GM12878 (cell line): Measurements from ENCODE around the gene CTNNBL1. TPM values are rescaled to one million over a fixed set of nuclear protein-coding genes. Genes with fewer than 3 reads are reported as not detected.

Source experiments
- ATAC-seq: fragments of 200-7000 bp; cut with Tn5 transposase; 3 replicates; pipeline ENCODE4 v1.9.1; 2020; ENCODE audit warnings: mild to moderate bottlenecking, moderate library complexity
- BruUV-seq: library from RNA; stranded (reverse); fragments of 400-500 nt; replicated peaks from 2 replicates; lab custom pipeline; 2021; lab: Mats Ljungman, UMichigan
- CTCF ChIA-PET: fragments of 300-600 bp; sonication (Branson Sonifier 250); formaldehyde crosslinking; extraction: SDS; loops from one replicate; lab custom pipeline; 2021; ENCODE audit warnings: inconsistent platforms; lab: Yijun Ruan, JAX
- POLR2A ChIA-PET: fragments of 350-600 bp; formaldehyde crosslinking; extraction: SDS; loops from one replicate; lab custom pipeline; 2021; ENCODE audit warnings: inconsistent platforms; lab: Charles Lee
- RAD21 ChIA-PET: fragments of 300-600 bp; sonication (Branson Sonifier 250); formaldehyde crosslinking; loops from one replicate; lab custom pipeline; 2023; ENCODE audit warnings: antibody characterized with exemption; ENCODE audit not compliant: unreplicated experiment; lab: Charles Lee
- SMC1A ChIA-PET: fragments of 300-600 bp; sonication (Branson Sonifier 250); formaldehyde crosslinking; loops from one replicate; lab custom pipeline; 2023; ENCODE audit not compliant: unreplicated experiment, uncharacterized antibody; lab: Charles Lee
- DNase-seq: peaks from one replicate; pipeline ENCODE4 v3.0.0-alpha.2; 2011; ENCODE audit warnings: low read depth, low spot score
- FAIRE-seq: peaks from 3 replicates; lab custom pipeline; 2011; peaks lifted over from hg19 to GRCh38; lab: Jason Lieb, UNC
- H2AFZ ChIP-seq: 2 replicates; pipeline ENCODE4 v1.6.0; 2011; ENCODE audit warnings: low read depth, low read length, control low read depth; ENCODE audit not compliant: control insufficient read depth
- H3K27ac ChIP-seq: 2 replicates; pipeline ENCODE4 v1.5.1; 2011; ENCODE audit warnings: control low read depth; ENCODE audit not compliant: control insufficient read depth, insufficient read depth
- H3K27me3 ChIP-seq, 2 experiments: replicated peaks in 1 of 2; 2 replicates each; pipeline versions ENCODE4 v1.6.0 to v1.6.1; 2011; ENCODE audit warnings: low read length in 1 of 2; ENCODE audit not compliant: control insufficient read depth in 2 of 2, insufficient read depth in 2 of 2
- H3K36me3 ChIP-seq, 2 experiments: 2 replicates each; pipeline ENCODE4 v1.5.1; 2011; ENCODE audit warnings: low read length in 1 of 2; ENCODE audit not compliant: control insufficient read depth in 2 of 2, insufficient read depth in 2 of 2
- H3K4me1 ChIP-seq: 2 replicates; pipeline ENCODE4 v1.6.1; 2011; ENCODE audit warnings: mild to moderate bottlenecking, low read length, moderate library complexity, mixed read lengths; ENCODE audit not compliant: control insufficient read depth, insufficient read depth
- H3K4me2 ChIP-seq: 2 replicates; pipeline ENCODE4 v1.6.0; 2011; ENCODE audit warnings: control low read depth; ENCODE audit not compliant: control insufficient read depth, insufficient read depth
- H3K4me3 ChIP-seq: fragments of 200-600 bp; sonication (generic); 2 replicates; pipeline ENCODE4 v1.5.1; 2016
- H3K79me2 ChIP-seq: 2 replicates; pipeline ENCODE4 v1.6.0; 2011; ENCODE audit warnings: low read length; ENCODE audit not compliant: control insufficient read depth, insufficient read depth
- H3K9ac ChIP-seq: 2 replicates; pipeline ENCODE4 v1.8.0; 2011; ENCODE audit warnings: low read length, control low read depth, mixed read lengths; ENCODE audit not compliant: control insufficient read depth, insufficient read depth
- H3K9me3 ChIP-seq: replicated peaks from 3 replicates; pipeline ENCODE4 v1.5.1; 2011; ENCODE audit warnings: mild to moderate bottlenecking, low read length; ENCODE audit not compliant: control insufficient read depth, insufficient read depth
- H4K20me1 ChIP-seq: 2 replicates; pipeline ENCODE4 v1.6.0; 2011; ENCODE audit not compliant: control insufficient read depth, insufficient read depth
- ASH2L ChIP-seq: fragments of 300-600, 200-600 bp; sonication (generic); IDR thresholded peaks from 2 replicates; pipeline ENCODE4 v1.6.1; 2017; ENCODE audit warnings: low read depth, mild to moderate bottlenecking, borderline replicate concordance
- CEBPB ChIP-seq, 2 experiments: fragments of 150-350 bp in 1 of 2; IDR thresholded peaks; 2 replicates each; pipeline ENCODE4 v1.6.1; 2012 to 2014; ENCODE audit warnings: low read depth in 2 of 2, low read length in 2 of 2, borderline replicate concordance in 1 of 2, inconsistent platforms in 1 of 2
- NFYA ChIP-seq: IDR thresholded peaks from 2 replicates; pipeline ENCODE4 v1.6.1; 2011; ENCODE audit warnings: low read depth, mild to moderate bottlenecking, low read length, improper control_type of control experiment, borderline replicate concordance
- POLR2AphosphoS5 ChIP-seq: IDR thresholded peaks from 2 replicates; pipeline ENCODE4 v1.6.1; 2011; ENCODE audit warnings: mild to moderate bottlenecking, low read length, inconsistent platforms
- RB1 ChIP-seq: fragments of 450-650 bp; formaldehyde crosslinking; IDR thresholded peaks from 2 replicates; pipeline ENCODE4 v1.6.1; 2017; ENCODE audit warnings: mild to moderate bottlenecking, borderline replicate concordance
- TCF7 ChIP-seq: IDR thresholded peaks from 2 replicates; pipeline ENCODE4 v1.6.1; 2014; ENCODE audit warnings: antibody characterized with exemption, borderline replicate concordance
- ZNF622 ChIP-seq: fragments of 450-650 bp; IDR thresholded peaks from 2 replicates; pipeline ENCODE4 v1.6.1; 2017; ENCODE audit warnings: mild to moderate bottlenecking, inconsistent platforms
- WGBS: methylation state at CpG from one replicate; pipeline ENCODE4 v1.1.6; 2016; ENCODE audit warnings: low lambda C conversion rate; ENCODE audit not compliant: insufficient replicate concordance, insufficient coverage; ENCODE audit errors: missing lambda C conversion rate; 5-methylcytosine and 5-hydroxymethylcytosine counted together
- in situ Hi-C: fragments of 300-500 bp; cut with MboI; formaldehyde crosslinking; loops from 9 replicates; pipeline ENCODE4 v1.14.3; 2018; ENCODE audit warnings: mixed read lengths
- intact Hi-C: fragments of 100-400 bp; cut with micrococcal nuclease; formaldehyde crosslinking; loops from one replicate; pipeline ENCODE4 v1.14.2; 2022; ENCODE audit not compliant: unreplicated experiment
- polyA plus RNA-seq, 11 experiments: library from polyadenylated mRNA; depleted of rRNA in 4 of 11; unstranded in 6 of 11; stranded (reverse) in 5 of 11; fragments of >200 nt; fragmentation: Nextera tagmentation in 4 of 11; fragmentation: Illumina TruSeq in 1 of 11; extraction: Ambion mirVana in 4 of 11; extraction: Trizol in 1 of 11; gene quantifications; 1 replicate in 1 of 11; 2 replicates in 10 of 11; pipeline versions ENCODE4 v1.2.1 to v1.2.3, GENCODE V29; 2011 to 2016; ENCODE audit warnings: inconsistent platforms in 2 of 11, missing spikeins in 2 of 11, low read depth in 1 of 11
- total RNA-seq, 4 experiments: library from RNA; depleted of rRNA in 3 of 4; stranded (reverse); fragments of >200 nt in 3 of 4; fragmentation: Illumina TruSeq in 1 of 4; extraction: Trizol in 1 of 4; gene quantifications; 2 replicates each; pipeline versions ENCODE4 v1.2.1 to v1.2.3, GENCODE V29; 2013 to 2021

The CTNNBL1 gene
- total and polyA plus RNA-seq, 10 of the 15 experiments (the other 5 are each of a cell fraction or from before 2014, with no cell fraction given) = 43.1 to 102 (median 67.8) TPM

GRCh38 chr20:37885593-37886503 lies 192.0 kb downstream of the CTNNBL1 start:
- no peak for FAIRE-seq
- in situ Hi-C loops = no loop called here
- no peak for ATAC-seq
- Histone ChIP-seq H3K4me1 (peaks cover 3% of the 10 kb centered on the region; the same call in 1 of the 2 replicates), H3K4me3 (no peak overlapping the region), H3K9me3 (no peaks in the 10 kb centered on the region), H4K20me1 (no peaks in the 10 kb centered on the region), H3K79me2 (no peaks in the 10 kb centered on the region), H3K4me2 (no peak overlapping the region), H3K27me3 (no peaks in the 10 kb centered on the region), H2AFZ (no peak overlapping the region), H3K9ac (no peak overlapping the region), H3K27ac (no peak overlapping the region), H3K36me3 (no peaks in the 10 kb centered on the region)
- CTCF ChIA-PET = no interaction called here
- RAD21 ChIA-PET = no interaction called here
- no peak for TF ChIP-seq ZNF622
- TF ChIP-seq NFYA = no peak
- TF ChIP-seq TCF7 = no peak
- no peak for TF ChIP-seq CEBPB (IDR thresholded peaks at IDR 0.05; ENCODE audit: borderline replicate concordance in 1 of 2, low read depth in 2 of 2, low read length in 2 of 2)
- TF ChIP-seq POLR2AphosphoS5 = no peak
- no peak for TF ChIP-seq RB1
- TF ChIP-seq ASH2L = no peak
- POLR2A ChIA-PET = no interaction called here
- intact Hi-C loops = no loop called here
- WGBS = 75% methylated on average over 32 of the region's 32 CpGs
- DNase-seq = no peak
- SMC1A ChIA-PET = no interaction called here
- BruUV-seq = no TSS peak
